GM23338 (cell line): ENCODE results near the gene KLK12. TPM values are rescaled to one million over a fixed set of nuclear protein-coding genes. Genes with fewer than 3 reads are reported as not detected.

Experiments
- ATAC-seq: fragments of 200-7000 bp; cut with Tn5 transposase; 3 replicates; pipeline ENCODE4 v1.9.1; 2020
- DNase-seq: peaks from one replicate; pipeline ENCODE4 v3.0.0-alpha.2; 2015; ENCODE audit warnings: low spot score
- H2AFZ ChIP-seq: fragments of 200-600 bp; sonication (generic); 2 replicates; pipeline ENCODE4 v1.8.0; 2016; ENCODE audit warnings: antibody characterized with exemption, mild to moderate bottlenecking, moderate library complexity
- H3F3A ChIP-seq: fragments of 200-600 bp; sonication (generic); replicated peaks from 2 replicates; pipeline ENCODE4 v1.8.0; 2017; ENCODE audit warnings: antibody characterized with exemption, mixed run types, low read depth
- H3K27ac ChIP-seq: fragments of 200-600 bp; sonication (generic); 2 replicates; pipeline ENCODE4 v1.6.1; 2016; ENCODE audit warnings: low read depth
- H3K27me3 ChIP-seq: fragments of 200-600 bp; sonication (generic); 2 replicates; pipeline ENCODE4 v1.8.0; 2016; ENCODE audit warnings: mild to moderate bottlenecking, mixed run types, moderate library complexity; ENCODE audit not compliant: insufficient read depth
- H3K36me3 ChIP-seq: fragments of 200-600 bp; sonication (generic); 2 replicates; pipeline ENCODE4 v1.8.0; 2016; ENCODE audit warnings: mild to moderate bottlenecking; ENCODE audit not compliant: insufficient read depth
- H3K4me1 ChIP-seq: fragments of 200-600 bp; sonication (generic); 2 replicates; pipeline ENCODE4 v1.8.0; 2016; ENCODE audit warnings: mild to moderate bottlenecking, moderate library complexity; ENCODE audit not compliant: insufficient read depth
- H3K4me2 ChIP-seq: fragments of 200-600 bp; sonication (generic); 2 replicates; pipeline ENCODE4 v1.7.1; 2017; ENCODE audit warnings: mixed run types
- H3K4me3 ChIP-seq: fragments of 200-600 bp; sonication (generic); 2 replicates; pipeline ENCODE4 v1.6.1; 2016; ENCODE audit warnings: mixed run types
- H3K79me2 ChIP-seq: fragments of 200-600 bp; sonication (generic); replicated peaks from 2 replicates; pipeline ENCODE4 v1.8.0; 2017; ENCODE audit warnings: mild to moderate bottlenecking; ENCODE audit not compliant: insufficient read depth
- H3K9me2 ChIP-seq: fragments of 200-600 bp; sonication (generic); 2 replicates; pipeline ENCODE4 v1.8.0; 2017; ENCODE audit not compliant: insufficient read depth
- H4K20me1 ChIP-seq: fragments of 200-600 bp; sonication (generic); replicated peaks from 2 replicates; pipeline ENCODE4 v1.8.0; 2017; ENCODE audit warnings: mild to moderate bottlenecking; ENCODE audit not compliant: insufficient read depth
- H3K27ac Mint-ChIP-seq: 2 replicates; pipeline ENCODE4 v1.8.0; 2020; ENCODE audit warnings: inconsistent platforms, mild to moderate bottlenecking, moderate library complexity, mixed read lengths
- H3K27me3 Mint-ChIP-seq: 3 replicates; pipeline ENCODE4 v1.8.0; 2022; ENCODE audit warnings: low read depth, mild to moderate bottlenecking, moderate library complexity, mixed read lengths, inconsistent platforms; ENCODE audit not compliant: insufficient read depth, poor library complexity
- H3K36me3 Mint-ChIP-seq: 3 replicates; pipeline ENCODE4 v1.8.0; 2021; ENCODE audit warnings: low read depth, mild to moderate bottlenecking, inconsistent platforms, moderate library complexity, mixed read lengths
- H3K4me1 Mint-ChIP-seq: 3 replicates; pipeline ENCODE4 v1.8.0; 2020; ENCODE audit warnings: mild to moderate bottlenecking, inconsistent platforms, mixed read lengths
- H3K4me3 Mint-ChIP-seq: 3 replicates; pipeline ENCODE4 v1.8.0; 2021; ENCODE audit warnings: moderate library complexity, mild to moderate bottlenecking, inconsistent platforms, mixed read lengths
- H3K9me3 Mint-ChIP-seq: 3 replicates; pipeline ENCODE4 v1.8.0; 2020; ENCODE audit warnings: moderate library complexity, mild to moderate bottlenecking, inconsistent platforms, mixed read lengths
- CREB1 ChIP-seq: fragments of 250-450 bp; sonication (Bioruptor Pico); IDR thresholded peaks from 2 replicates; pipeline ENCODE4 v1.5.0; 2020; ENCODE audit warnings: low read depth, mild to moderate bottlenecking, moderate library complexity
- ETS1 ChIP-seq: IDR thresholded peaks from 2 replicates; pipeline ENCODE4 v1.6.1; 2016; ENCODE audit warnings: antibody characterized with exemption
- EZH2 ChIP-seq: fragments of 200-600 bp; sonication (generic); IDR thresholded peaks from one replicate; pipeline ENCODE4 v1.8.0; 2017; ENCODE audit warnings: antibody characterized with exemption, mild to moderate bottlenecking, low read depth; ENCODE audit not compliant: unreplicated experiment
- EZH2phosphoT487 ChIP-seq: fragments of 200-600 bp; sonication (generic); IDR thresholded peaks from one replicate; pipeline ENCODE4 v1.8.1; 2018; ENCODE audit warnings: antibody characterized with exemption; ENCODE audit not compliant: unreplicated experiment
- JUNB ChIP-seq: IDR thresholded peaks from one replicate; pipeline ENCODE4 v1.6.1; 2016; ENCODE audit warnings: antibody characterized with exemption; ENCODE audit not compliant: unreplicated experiment
- NANOG ChIP-seq: IDR thresholded peaks from 2 replicates; pipeline ENCODE4 v1.6.1; 2016; ENCODE audit warnings: antibody characterized with exemption, borderline replicate concordance
- POLR2AphosphoS5 ChIP-seq: IDR thresholded peaks from 2 replicates; pipeline ENCODE4 v1.6.1; 2016; ENCODE audit warnings: antibody characterized with exemption, low read depth
- STAT1 ChIP-seq: IDR thresholded peaks from one replicate; pipeline ENCODE4 v1.6.1; 2016; ENCODE audit warnings: antibody characterized with exemption; ENCODE audit not compliant: unreplicated experiment
- ZNF114 ChIP-seq: fragments of 250-450 bp; sonication (Bioruptor Pico); IDR thresholded peaks from 2 replicates; pipeline ENCODE4 v1.5.0; 2020; ENCODE audit warnings: mild to moderate bottlenecking, moderate library complexity
- ZNF331 ChIP-seq: fragments of 250-450 bp; sonication (Bioruptor Pico); IDR thresholded peaks from 2 replicates; pipeline ENCODE4 v1.5.0; 2020; ENCODE audit warnings: low read depth, mild to moderate bottlenecking, moderate library complexity
- polyA plus RNA-seq: library from polyadenylated mRNA; unstranded; fragments of >200 nt; fragmentation: Nextera tagmentation; extraction: Ambion mirVana; gene quantifications from 2 replicates; pipeline ENCODE4 v1.2.1, GENCODE V29; 2016
- total RNA-seq: library from RNA; depleted of rRNA; stranded (reverse); fragments of >200 nt; shearing (Covaris generic); gene quantifications from 2 replicates; pipeline ENCODE4 v1.2.3, GENCODE V29; 2014
- TF ChIP-seq, protein P1 (sequence below): IDR thresholded peaks from one replicate; pipeline ENCODE4 v1.6.1; 2018; ENCODE audit warnings: antibody characterized with exemption; ENCODE audit not compliant: unreplicated experiment
- TF ChIP-seq, protein P2 (sequence below), 2 experiments: fragments of 200-600 bp in 1 of 2; sonication (generic) in 1 of 2; conservative IDR thresholded peaks; 2 replicates each; pipeline versions ENCODE4 v1.5.1 to v1.6.1; 2016 to 2017; ENCODE audit warnings: antibody characterized with exemption in 2 of 2, low read depth in 2 of 2, mild to moderate bottlenecking in 2 of 2, moderate library complexity in 1 of 2

KLK12 gene
- total and polyA plus RNA-seq, 2 experiments from 2014 or later = not detected

GRCh38 chr19:51060336-51060735, 25.5 kb upstream of the KLK12 start:
- Histone ChIP-seq H3K79me2 (no peaks in the 10 kb centered on the region), H2AFZ (no peak overlapping the region), H3K4me2 (no peak overlapping the region), H3F3A (no peaks in the 10 kb centered on the region), H3K9me2 (peaks cover 8% of the 10 kb centered on the region; the same call in 1 of the 2 replicates), H4K20me1 (no peaks in the 10 kb centered on the region), H3K36me3 (no peaks in the 10 kb centered on the region), H3K4me3 (no peak overlapping the region), H3K4me1 (no peaks in the 10 kb centered on the region), H3K27ac (no peak overlapping the region), H3K27me3 (no peaks in the 10 kb centered on the region)
- TF ChIP-seq EZH2phosphoT487 (no peak), NANOG (no peak)
- DNase-seq (no peak), ATAC-seq (no peak)
- peaks cover 2% of the 10 kb centered on the region for H3K27me3 Mint-ChIP-seq
- H3K36me3 Mint-ChIP-seq = no peaks in the 10 kb centered on the region
- H3K9me3 Mint-ChIP-seq = no peaks in the 10 kb centered on the region; the same call in 1 of the 3 replicates
- no peak overlapping the region for H3K27ac Mint-ChIP-seq
- H3K4me3 Mint-ChIP-seq = no peak overlapping the region
- H3K4me1 Mint-ChIP-seq = peaks cover 2% of the 10 kb centered on the region

- DNase-seq (no peak), ATAC-seq (no peak)
- Histone ChIP-seq H4K20me1 (no peaks in the 10 kb centered on the region), H3K36me3 (no peaks in the 10 kb centered on the region), H3K4me1 (no peaks in the 10 kb centered on the region), H2AFZ (no peak overlapping the region), H3K27me3 (no peaks in the 10 kb centered on the region), H3K27ac (no peak overlapping the region), H3K9me2 (peaks cover 8% of the 10 kb centered on the region; the same call in 1 of the 2 replicates), H3K79me2 (no peaks in the 10 kb centered on the region), H3K4me3 (no peak overlapping the region), H3F3A (no peaks in the 10 kb centered on the region), H3K4me2 (no peak overlapping the region)
- H3K4me3 Mint-ChIP-seq = no peak overlapping the region
- peaks cover 2% of the 10 kb centered on the region for H3K27me3 Mint-ChIP-seq
- no peaks in the 10 kb centered on the region for H3K36me3 Mint-ChIP-seq
- no peak overlapping the region for H3K27ac Mint-ChIP-seq
- no peaks in the 10 kb centered on the region; the same call in 1 of the 3 replicates for H3K9me3 Mint-ChIP-seq
- H3K4me1 Mint-ChIP-seq = no peaks in the 10 kb centered on the region; the same call in 2 of the 3 replicates
- TF ChIP-seq, protein P1, sequence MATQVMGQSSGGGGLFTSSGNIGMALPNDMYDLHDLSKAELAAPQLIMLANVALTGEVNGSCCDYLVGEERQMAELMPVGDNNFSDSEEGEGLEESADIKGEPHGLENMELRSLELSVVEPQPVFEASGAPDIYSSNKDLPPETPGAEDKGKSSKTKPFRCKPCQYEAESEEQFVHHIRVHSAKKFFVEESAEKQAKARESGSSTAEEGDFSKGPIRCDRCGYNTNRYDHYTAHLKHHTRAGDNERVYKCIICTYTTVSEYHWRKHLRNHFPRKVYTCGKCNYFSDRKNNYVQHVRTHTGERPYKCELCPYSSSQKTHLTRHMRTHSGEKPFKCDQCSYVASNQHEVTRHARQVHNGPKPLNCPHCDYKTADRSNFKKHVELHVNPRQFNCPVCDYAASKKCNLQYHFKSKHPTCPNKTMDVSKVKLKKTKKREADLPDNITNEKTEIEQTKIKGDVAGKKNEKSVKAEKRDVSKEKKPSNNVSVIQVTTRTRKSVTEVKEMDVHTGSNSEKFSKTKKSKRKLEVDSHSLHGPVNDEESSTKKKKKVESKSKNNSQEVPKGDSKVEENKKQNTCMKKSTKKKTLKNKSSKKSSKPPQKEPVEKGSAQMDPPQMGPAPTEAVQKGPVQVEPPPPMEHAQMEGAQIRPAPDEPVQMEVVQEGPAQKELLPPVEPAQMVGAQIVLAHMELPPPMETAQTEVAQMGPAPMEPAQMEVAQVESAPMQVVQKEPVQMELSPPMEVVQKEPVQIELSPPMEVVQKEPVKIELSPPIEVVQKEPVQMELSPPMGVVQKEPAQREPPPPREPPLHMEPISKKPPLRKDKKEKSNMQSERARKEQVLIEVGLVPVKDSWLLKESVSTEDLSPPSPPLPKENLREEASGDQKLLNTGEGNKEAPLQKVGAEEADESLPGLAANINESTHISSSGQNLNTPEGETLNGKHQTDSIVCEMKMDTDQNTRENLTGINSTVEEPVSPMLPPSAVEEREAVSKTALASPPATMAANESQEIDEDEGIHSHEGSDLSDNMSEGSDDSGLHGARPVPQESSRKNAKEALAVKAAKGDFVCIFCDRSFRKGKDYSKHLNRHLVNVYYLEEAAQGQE = no peak
- TF ChIP-seq, protein P2, sequence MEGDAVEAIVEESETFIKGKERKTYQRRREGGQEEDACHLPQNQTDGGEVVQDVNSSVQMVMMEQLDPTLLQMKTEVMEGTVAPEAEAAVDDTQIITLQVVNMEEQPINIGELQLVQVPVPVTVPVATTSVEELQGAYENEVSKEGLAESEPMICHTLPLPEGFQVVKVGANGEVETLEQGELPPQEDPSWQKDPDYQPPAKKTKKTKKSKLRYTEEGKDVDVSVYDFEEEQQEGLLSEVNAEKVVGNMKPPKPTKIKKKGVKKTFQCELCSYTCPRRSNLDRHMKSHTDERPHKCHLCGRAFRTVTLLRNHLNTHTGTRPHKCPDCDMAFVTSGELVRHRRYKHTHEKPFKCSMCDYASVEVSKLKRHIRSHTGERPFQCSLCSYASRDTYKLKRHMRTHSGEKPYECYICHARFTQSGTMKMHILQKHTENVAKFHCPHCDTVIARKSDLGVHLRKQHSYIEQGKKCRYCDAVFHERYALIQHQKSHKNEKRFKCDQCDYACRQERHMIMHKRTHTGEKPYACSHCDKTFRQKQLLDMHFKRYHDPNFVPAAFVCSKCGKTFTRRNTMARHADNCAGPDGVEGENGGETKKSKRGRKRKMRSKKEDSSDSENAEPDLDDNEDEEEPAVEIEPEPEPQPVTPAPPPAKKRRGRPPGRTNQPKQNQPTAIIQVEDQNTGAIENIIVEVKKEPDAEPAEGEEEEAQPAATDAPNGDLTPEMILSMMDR (conservative IDR thresholded peaks at IDR 0.05; ENCODE audit: low read depth in 2 of 2) = no peak
- TF ChIP-seq JUNB = no peak
- TF ChIP-seq EZH2 = no peak
- TF ChIP-seq CREB1 (CRISPR knock-in tag) = no peak
- no peak for TF ChIP-seq ZNF114
- TF ChIP-seq ETS1 = no peak
- no peak for TF ChIP-seq EZH2phosphoT487
- no peak for TF ChIP-seq POLR2AphosphoS5
- TF ChIP-seq STAT1 = no peak
- TF ChIP-seq NANOG = no peak
- no peak for TF ChIP-seq ZNF331
These were observed 24.9 kb upstream of the KLK12 start for GRCh38 chr19:51059715-51060114.
